WERI-Rb-1 (cell line): ENCODE results near the gene UBAP1L.

Experiments
- DNase-seq: peaks from one replicate; pipeline ENCODE4 v3.0.0-alpha.2; 2020
- H3K27ac ChIP-seq: fragments of 250-450 bp; sonication (Bioruptor Pico); 2 replicates; pipeline ENCODE4 v1.5.1; 2020; ENCODE audit warnings: mild to moderate bottlenecking, moderate library complexity
- H3K27me3 ChIP-seq: fragments of 250-450 bp; sonication (Bioruptor Pico); 2 replicates; pipeline ENCODE4 v1.5.1; 2021; ENCODE audit warnings: mild to moderate bottlenecking, low read depth, moderate library complexity; ENCODE audit not compliant: insufficient read depth, severe bottlenecking
- H3K36me3 ChIP-seq: fragments of 250-450 bp; sonication (Bioruptor Pico); 2 replicates; pipeline ENCODE4 v1.5.1; 2020; ENCODE audit warnings: mild to moderate bottlenecking, moderate library complexity
- H3K4me3 ChIP-seq: 2 replicates; pipeline ENCODE4 v1.5.1; 2011; ENCODE audit warnings: low read depth, mild to moderate bottlenecking, control low read depth, low read length
- H3K9me3 ChIP-seq: fragments of 250-450 bp; sonication (Bioruptor Pico); 2 replicates; pipeline ENCODE4 v1.5.1; 2021; ENCODE audit warnings: mild to moderate bottlenecking, moderate library complexity; ENCODE audit not compliant: severe bottlenecking
- CTCF ChIP-seq: IDR thresholded peaks from 2 replicates; pipeline ENCODE4 v1.5.1; 2011; ENCODE audit warnings: low read depth, mild to moderate bottlenecking, control low read depth, inconsistent platforms, low read length

The UBAP1L gene

GRCh38 chr15:65115086-65115485 is at the start of gene UBAP1L:
UBAP1L (minus strand) TSS chr15:65115200; CDS start chr15:65106215, 8,985 bp downstream.
- Histone ChIP-seq H3K27ac (peak within 1 kb of the TSS; percentile 56), H3K36me3 (peaks cover 42% of the 10 kb centered on the region), H3K27me3 (no peaks in the 10 kb centered on the region), H3K4me3 (no peak within 1 kb of the TSS), H3K9me3 (no peaks in the 10 kb centered on the region)
- TF ChIP-seq CTCF: no peak
- DNase-seq: no peak

- Histone ChIP-seq H3K27ac (no peak overlapping the region), H3K4me3 (no peak overlapping the region), H3K36me3 (peaks cover 20% of the 10 kb centered on the region), H3K9me3 (no peaks in the 10 kb centered on the region), H3K27me3 (no peaks in the 10 kb centered on the region)
- no peak for TF ChIP-seq CTCF
- no peak for DNase-seq
Observed at GRCh38 chr15:65164139-65164538, 49.1 kb upstream of the UBAP1L start.

GRCh38 chr15:65163041-65163440 is 48.0 kb upstream of the UBAP1L start:
- Histone ChIP-seq H3K27me3 (no peaks in the 10 kb centered on the region), H3K4me3 (no peak overlapping the region), H3K9me3 (no peaks in the 10 kb centered on the region), H3K27ac (no peak overlapping the region), H3K36me3 (peaks cover 20% of the 10 kb centered on the region)
- no peak for TF ChIP-seq CTCF
- DNase-seq: no peak

GRCh38 chr15:65156692-65157091 is 41.7 kb upstream of the UBAP1L start:
- Histone ChIP-seq H3K27me3 (no peaks in the 10 kb centered on the region), H3K9me3 (no peaks in the 10 kb centered on the region), H3K36me3 (peaks cover 50% of the 10 kb centered on the region), H3K27ac (no peak overlapping the region), H3K4me3 (no peak overlapping the region)
- DNase-seq: no peak
- no peak for TF ChIP-seq CTCF

- DNase-seq: no peak
- H3K36me3 ChIP-seq: peaks cover 64% of the 10 kb centered on the region
- TF ChIP-seq CTCF: no peak
- no peaks in the 10 kb centered on the region for H3K27me3 ChIP-seq
- H3K27ac ChIP-seq: no peak overlapping the region
- H3K9me3 ChIP-seq: no peaks in the 10 kb centered on the region
- H3K4me3 ChIP-seq: no peak overlapping the region
Observed at GRCh38 chr15:65154720-65155119, 39.7 kb upstream of the UBAP1L start.

- Histone ChIP-seq H3K27ac (no peak overlapping the region), H3K36me3 (peaks cover 34% of the 10 kb centered on the region), H3K27me3 (no peaks in the 10 kb centered on the region), H3K9me3 (no peaks in the 10 kb centered on the region), H3K4me3 (no peak overlapping the region)
- no peak for TF ChIP-seq CTCF
- DNase-seq: no peak
Observed at GRCh38 chr15:65147902-65148301, 32.9 kb upstream of the UBAP1L start.
